PC-9 (cell line): ENCODE results near the gene EDAR. TPM values are rescaled to one million over a fixed set of nuclear protein-coding genes. Genes with fewer than 3 reads are reported as not detected.

ENCODE experiments used
- BruUV-seq: library from RNA; stranded (reverse); fragments of 400-500 nt; replicated peaks from 2 replicates; lab custom pipeline; 2021; lab: Mats Ljungman, UMichigan
- CTCF ChIA-PET: fragments of 300-600 bp; sonication (Branson Sonifier 250); formaldehyde crosslinking; loops from one replicate; lab custom pipeline; 2022; ENCODE audit warnings: antibody characterized with exemption; lab: Charles Lee
- POLR2A ChIA-PET: fragments of 300-600 bp; sonication (Branson Sonifier 250); formaldehyde crosslinking; loops from one replicate; lab custom pipeline; 2022; ENCODE audit warnings: antibody characterized with exemption; ENCODE audit not compliant: unreplicated experiment; lab: Charles Lee
- DNase-seq, 2 experiments: peaks; one replicate each; pipeline versions ENCODE4 v3.0.0 to v3.0.0-alpha.2; 2015 to 2022; ENCODE audit warnings: mixed read lengths in 1 of 2
- H2AFZ ChIP-seq: fragments of 200-600 bp; sonication (generic); 2 replicates; pipeline ENCODE4 v1.8.1; 2017; ENCODE audit warnings: antibody characterized with exemption
- H3F3A ChIP-seq: fragments of 200-600 bp; sonication (generic); 2 replicates; pipeline ENCODE4 v1.8.1; 2017; ENCODE audit warnings: antibody characterized with exemption, mild to moderate bottlenecking, low read depth; ENCODE audit not compliant: insufficient read depth
- H3K27ac ChIP-seq: fragments of 200-600 bp; sonication (generic); 2 replicates; pipeline ENCODE4 v1.6.1; 2016; ENCODE audit warnings: mixed run types
- H3K27me3 ChIP-seq: fragments of 200-600 bp; sonication (generic); 2 replicates; pipeline ENCODE4 v1.6.1; 2016; ENCODE audit warnings: low read depth, mixed run types; ENCODE audit not compliant: insufficient read depth
- H3K36me3 ChIP-seq: fragments of 200-600 bp; sonication (generic); 2 replicates; pipeline ENCODE4 v1.6.1; 2016; ENCODE audit warnings: low read depth, mixed run types
- H3K4me1 ChIP-seq: fragments of 200-600 bp; sonication (generic); replicated peaks from 2 replicates; pipeline ENCODE4 v1.6.1; 2016; ENCODE audit warnings: mixed run types; ENCODE audit not compliant: insufficient read depth
- H3K4me2 ChIP-seq: fragments of 200-600 bp; sonication (generic); 2 replicates; pipeline ENCODE4 v1.6.1; 2017; ENCODE audit warnings: mixed run types
- H3K4me3 ChIP-seq: fragments of 200-600 bp; sonication (generic); 2 replicates; pipeline ENCODE4 v1.6.1; 2016; ENCODE audit warnings: mixed run types
- H3K79me2 ChIP-seq: fragments of 200-600 bp; sonication (generic); 2 replicates; pipeline ENCODE4 v1.6.1; 2017; ENCODE audit warnings: low read depth, mixed run types
- H3K9me2 ChIP-seq: fragments of 200-600 bp; sonication (generic); 2 replicates; pipeline ENCODE4 v1.8.1; 2017; ENCODE audit warnings: mild to moderate bottlenecking; ENCODE audit not compliant: insufficient read depth
- H3K9me3 ChIP-seq: fragments of 200-600 bp; sonication (generic); 2 replicates; pipeline ENCODE4 v1.8.1; 2016; ENCODE audit warnings: low read depth; ENCODE audit not compliant: insufficient read depth
- H4K20me1 ChIP-seq: fragments of 200-600 bp; sonication (generic); 2 replicates; pipeline ENCODE4 v1.8.1; 2017; ENCODE audit not compliant: insufficient read depth
- CTCF ChIP-seq: fragments of 200-600 bp; sonication (generic); conservative IDR thresholded peaks from 2 replicates; pipeline ENCODE4 v1.6.1; 2017; ENCODE audit warnings: mixed run types, antibody characterized with exemption, mild to moderate bottlenecking, moderate library complexity
- EZH2 ChIP-seq: fragments of 200-600 bp; sonication (generic); IDR thresholded peaks from 2 replicates; pipeline ENCODE4 v1.8.0; 2017; ENCODE audit warnings: antibody characterized with exemption, low read depth
- intact Hi-C: fragments of 100-400 bp; cut with micrococcal nuclease; formaldehyde crosslinking; loops from one replicate; pipeline ENCODE4 v1.10.0; 2022; ENCODE audit not compliant: unreplicated experiment
- total RNA-seq: library from RNA; stranded (reverse); gene quantifications from 2 replicates; pipeline ENCODE4 v1.2.3, GENCODE V29; 2021

EDAR gene
- total RNA-seq, 1 experiment from 2014 or later = not detected

GRCh38 chr2:109031476-109032228 is 42.6 kb upstream of the EDAR start:
- POLR2A ChIA-PET = interaction anchor here (0.6 kb wide), 1 partner anchor 11 kb away, joined by 8 read pairs; no protein-coding TSS in a partner anchor
- peak in 1 of 2 experiments; percentile 21 for DNase-seq
- H3K9me3 ChIP-seq = no peaks in the 10 kb centered on the region
- no peak overlapping the region for H2AFZ ChIP-seq
- H3K4me3 ChIP-seq = no peak overlapping the region
- intact Hi-C loops = no loop called here
- H3F3A ChIP-seq = no peaks in the 10 kb centered on the region
- H3K27ac ChIP-seq = no peak overlapping the region
- CTCF ChIA-PET = interaction anchor here (0.6 kb wide), 1 partner anchor 116 kb away, joined by 3 read pairs; no protein-coding TSS in a partner anchor
- H3K79me2 ChIP-seq = no peaks in the 10 kb centered on the region
- H3K27me3 ChIP-seq = no peaks in the 10 kb centered on the region
- BruUV-seq = no TSS peak
- no peaks in the 10 kb centered on the region for H4K20me1 ChIP-seq
- TF ChIP-seq EZH2 = no peak
- no peak for TF ChIP-seq CTCF
- H3K36me3 ChIP-seq = no peaks in the 10 kb centered on the region
- no peak overlapping the region for H3K4me2 ChIP-seq
- no peaks in the 10 kb centered on the region for H3K4me1 ChIP-seq
- no peaks in the 10 kb centered on the region for H3K9me2 ChIP-seq

GRCh38 chr2:109030870-109031475 is 42.0 kb upstream of the EDAR start:
- DNase-seq = no peak
- no peaks in the 10 kb centered on the region for H4K20me1 ChIP-seq
- H3K27ac ChIP-seq = no peak overlapping the region
- no TSS peak for BruUV-seq
- no peak for TF ChIP-seq EZH2
- no peak for TF ChIP-seq CTCF
- H3K36me3 ChIP-seq = no peaks in the 10 kb centered on the region
- ChIA-PET POLR2A (no interaction called here), CTCF (no interaction called here)
- H3F3A ChIP-seq = no peaks in the 10 kb centered on the region
- H3K79me2 ChIP-seq = no peaks in the 10 kb centered on the region
- H3K4me3 ChIP-seq = no peak overlapping the region
- intact Hi-C loops = no loop called here
- H3K4me1 ChIP-seq = no peaks in the 10 kb centered on the region
- H3K9me3 ChIP-seq = no peaks in the 10 kb centered on the region
- H3K4me2 ChIP-seq = no peak overlapping the region
- no peaks in the 10 kb centered on the region for H3K9me2 ChIP-seq
- no peaks in the 10 kb centered on the region for H3K27me3 ChIP-seq
- H2AFZ ChIP-seq = no peak overlapping the region

GRCh38 chr2:109029490-109030201 is 40.6 kb upstream of the EDAR start:
- no peak overlapping the region for H3K27ac ChIP-seq
- H3K27me3 ChIP-seq = no peaks in the 10 kb centered on the region
- H3K79me2 ChIP-seq = no peaks in the 10 kb centered on the region
- ChIA-PET POLR2A (no interaction called here), CTCF (no interaction called here)
- DNase-seq = no peak
- no peaks in the 10 kb centered on the region for H3K4me1 ChIP-seq
- no peaks in the 10 kb centered on the region for H3K36me3 ChIP-seq
- H3F3A ChIP-seq = no peaks in the 10 kb centered on the region
- H3K4me3 ChIP-seq = no peak overlapping the region
- no peaks in the 10 kb centered on the region for H3K9me2 ChIP-seq
- no peak overlapping the region for H2AFZ ChIP-seq
- no TSS peak for BruUV-seq
- no peaks in the 10 kb centered on the region for H4K20me1 ChIP-seq
- H3K4me2 ChIP-seq = no peak overlapping the region
- no peak for TF ChIP-seq CTCF
- no peak for TF ChIP-seq EZH2
- intact Hi-C loops = no loop called here
- H3K9me3 ChIP-seq = no peaks in the 10 kb centered on the region
